NCI-H187 (cell line): ENCODE data around the gene CFAP410.
"Not testable (repeated sequence)": the region's sequence is repeated elsewhere in the genome, so short reads cannot be mapped to it uniquely, and the experiment has no call there.

Experiments
- DNase-seq, 2 experiments: peaks; one replicate each; lab custom pipeline; 2025; lab: John Stamatoyannopoulos, UW

CFAP410 gene

GRCh38 chr21:44368711-44369446, 29.7 kb upstream of the CFAP410 start:
- DNase-seq: no peak

- no peak for DNase-seq
Measured at GRCh38 chr21:44366586-44367211, 27.5 kb upstream of the CFAP410 start.

GRCh38 chr21:44365967-44366585, 26.9 kb upstream of the CFAP410 start:
- no peak for DNase-seq

GRCh38 chr21:44365251-44365966, 26.2 kb upstream of the CFAP410 start:
- no peak for DNase-seq

- DNase-seq: no peak
Measured at GRCh38 chr21:44364151-44365053, 25.2 kb upstream of the CFAP410 start.

GRCh38 chr21:44363278-44363677, 24.1 kb upstream of the CFAP410 start:
- DNase-seq: no peak

- DNase-seq: not testable (repeated sequence)
Measured at GRCh38 chr21:44361903-44362302, 22.7 kb upstream of the CFAP410 start.

GRCh38 chr21:44360159-44360558, 21.0 kb upstream of the CFAP410 start:
- no peak for DNase-seq

- no peak for DNase-seq
Measured at GRCh38 chr21:44359396-44359795, 20.2 kb upstream of the CFAP410 start.

GRCh38 chr21:44357064-44357837, 18.1 kb upstream of the CFAP410 start:
- DNase-seq: no peak

GRCh38 chr21:44356636-44357035, 17.4 kb upstream of the CFAP410 start:
- no peak for DNase-seq

GRCh38 chr21:44356160-44356559, 17.0 kb upstream of the CFAP410 start:
- DNase-seq: no peak

GRCh38 chr21:44354775-44355771, 15.9 kb upstream of the CFAP410 start:
- DNase-seq: no peak

GRCh38 chr21:44354001-44354405, 14.8 kb upstream of the CFAP410 start:
- DNase-seq: no peak

- no peak for DNase-seq
Measured at GRCh38 chr21:44353191-44353970, 14.2 kb upstream of the CFAP410 start, which contains the start of gene TRPM2. Gene TRPM2, plus strand, starts transcription at chr21:44353621. Its CDS starts 80 bp downstream, at chr21:44353701.

GRCh38 chr21:44352253-44352860, 13.2 kb upstream of the CFAP410 start:
- no peak for DNase-seq

GRCh38 chr21:44351535-44352252, 12.5 kb upstream of the CFAP410 start:
- no peak for DNase-seq
